ENCODE measurements around the gene SLC11A2. TPM values are rescaled to one million over a fixed set of nuclear protein-coding genes. Genes with fewer than 3 reads are reported as not detected.
A peak's percentile ranks its signal among the peaks of the same experiment; 100 is the strongest.

SLC11A2 gene
- total and polyA plus RNA-seq, 2 experiments from 2014 or later, result 19.4 to 48.9 TPM

DNA sequence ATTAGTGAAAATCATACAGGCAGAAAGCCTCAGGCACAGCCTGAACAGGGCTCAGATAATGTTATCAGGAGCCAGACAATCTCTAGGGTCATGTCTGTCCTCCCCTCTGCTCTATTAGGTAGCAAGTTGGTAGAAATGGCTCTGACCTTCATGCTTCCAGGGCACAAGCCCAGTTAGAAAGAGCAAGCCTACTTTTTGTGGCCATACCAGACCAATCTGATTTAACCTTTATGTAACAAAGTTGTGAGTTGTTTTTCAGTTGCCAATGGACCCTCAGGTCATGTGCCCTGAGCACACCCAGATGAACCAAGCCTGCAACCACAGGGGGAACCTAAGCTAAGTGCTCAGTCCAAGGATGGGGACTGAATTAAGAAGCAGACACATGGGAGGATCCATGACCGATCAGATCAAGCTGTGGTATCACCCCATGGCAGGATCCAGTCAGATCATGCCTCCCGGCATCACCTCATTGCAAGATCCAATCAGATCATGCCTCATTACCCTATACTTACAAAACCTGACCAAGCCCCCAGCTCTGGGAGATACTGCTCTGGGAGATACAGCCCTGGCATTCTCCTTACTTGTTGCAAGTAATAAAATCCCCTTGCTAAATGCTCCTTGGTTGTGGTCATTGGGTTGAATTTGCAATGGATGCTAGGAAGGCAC is 92.6 kb downstream of the SLC11A2 start:
- no peak overlapping the region for H3K4me3 ChIP-seq
- Mint-ChIP-seq H3K9me3 (peaks cover 18% of the 10 kb centered on the region), H3K4me3 (no peak overlapping the region), H3K27ac (no peak overlapping the region), H3K27me3 (ENCODE audit: insufficient read depth, low read depth, poor library complexity) (peaks cover 4% of the 10 kb centered on the region), H3K4me1 (peaks cover 18% of the 10 kb centered on the region), H3K36me3 (ENCODE audit: low read depth) (peaks cover 32% of the 10 kb centered on the region)
- no peaks in the 10 kb centered on the region for H3F3A ChIP-seq (replicated peaks; ENCODE audit: low read depth)
- TF ChIP-seq, protein P1, sequence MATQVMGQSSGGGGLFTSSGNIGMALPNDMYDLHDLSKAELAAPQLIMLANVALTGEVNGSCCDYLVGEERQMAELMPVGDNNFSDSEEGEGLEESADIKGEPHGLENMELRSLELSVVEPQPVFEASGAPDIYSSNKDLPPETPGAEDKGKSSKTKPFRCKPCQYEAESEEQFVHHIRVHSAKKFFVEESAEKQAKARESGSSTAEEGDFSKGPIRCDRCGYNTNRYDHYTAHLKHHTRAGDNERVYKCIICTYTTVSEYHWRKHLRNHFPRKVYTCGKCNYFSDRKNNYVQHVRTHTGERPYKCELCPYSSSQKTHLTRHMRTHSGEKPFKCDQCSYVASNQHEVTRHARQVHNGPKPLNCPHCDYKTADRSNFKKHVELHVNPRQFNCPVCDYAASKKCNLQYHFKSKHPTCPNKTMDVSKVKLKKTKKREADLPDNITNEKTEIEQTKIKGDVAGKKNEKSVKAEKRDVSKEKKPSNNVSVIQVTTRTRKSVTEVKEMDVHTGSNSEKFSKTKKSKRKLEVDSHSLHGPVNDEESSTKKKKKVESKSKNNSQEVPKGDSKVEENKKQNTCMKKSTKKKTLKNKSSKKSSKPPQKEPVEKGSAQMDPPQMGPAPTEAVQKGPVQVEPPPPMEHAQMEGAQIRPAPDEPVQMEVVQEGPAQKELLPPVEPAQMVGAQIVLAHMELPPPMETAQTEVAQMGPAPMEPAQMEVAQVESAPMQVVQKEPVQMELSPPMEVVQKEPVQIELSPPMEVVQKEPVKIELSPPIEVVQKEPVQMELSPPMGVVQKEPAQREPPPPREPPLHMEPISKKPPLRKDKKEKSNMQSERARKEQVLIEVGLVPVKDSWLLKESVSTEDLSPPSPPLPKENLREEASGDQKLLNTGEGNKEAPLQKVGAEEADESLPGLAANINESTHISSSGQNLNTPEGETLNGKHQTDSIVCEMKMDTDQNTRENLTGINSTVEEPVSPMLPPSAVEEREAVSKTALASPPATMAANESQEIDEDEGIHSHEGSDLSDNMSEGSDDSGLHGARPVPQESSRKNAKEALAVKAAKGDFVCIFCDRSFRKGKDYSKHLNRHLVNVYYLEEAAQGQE (IDR thresholded peaks at IDR 0.05; ENCODE audit: unreplicated experiment), result no peak
- TF ChIP-seq EZH2phosphoT487 (IDR thresholded peaks at IDR 0.05; ENCODE audit: unreplicated experiment), result no peak
- no peak for TF ChIP-seq POLR2AphosphoS5 (IDR thresholded peaks at IDR 0.05; ENCODE audit: low read depth)
- TF ChIP-seq ZNF331 (CRISPR knock-in tag; IDR thresholded peaks at IDR 0.05; ENCODE audit: low read depth), result no peak
- no peak for TF ChIP-seq CREB1 (CRISPR knock-in tag; IDR thresholded peaks at IDR 0.05; ENCODE audit: low read depth)
- TF ChIP-seq EZH2 (IDR thresholded peaks at IDR 0.05; ENCODE audit: low read depth, unreplicated experiment), result no peak
- TF ChIP-seq ZNF114 (CRISPR knock-in tag; IDR thresholded peaks at IDR 0.05), result no peak
- TF ChIP-seq, protein P2, sequence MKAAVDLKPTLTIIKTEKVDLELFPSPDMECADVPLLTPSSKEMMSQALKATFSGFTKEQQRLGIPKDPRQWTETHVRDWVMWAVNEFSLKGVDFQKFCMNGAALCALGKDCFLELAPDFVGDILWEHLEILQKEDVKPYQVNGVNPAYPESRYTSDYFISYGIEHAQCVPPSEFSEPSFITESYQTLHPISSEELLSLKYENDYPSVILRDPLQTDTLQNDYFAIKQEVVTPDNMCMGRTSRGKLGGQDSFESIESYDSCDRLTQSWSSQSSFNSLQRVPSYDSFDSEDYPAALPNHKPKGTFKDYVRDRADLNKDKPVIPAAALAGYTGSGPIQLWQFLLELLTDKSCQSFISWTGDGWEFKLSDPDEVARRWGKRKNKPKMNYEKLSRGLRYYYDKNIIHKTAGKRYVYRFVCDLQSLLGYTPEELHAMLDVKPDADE (IDR thresholded peaks at IDR 0.05), result no peak
- TF ChIP-seq, protein P3, sequence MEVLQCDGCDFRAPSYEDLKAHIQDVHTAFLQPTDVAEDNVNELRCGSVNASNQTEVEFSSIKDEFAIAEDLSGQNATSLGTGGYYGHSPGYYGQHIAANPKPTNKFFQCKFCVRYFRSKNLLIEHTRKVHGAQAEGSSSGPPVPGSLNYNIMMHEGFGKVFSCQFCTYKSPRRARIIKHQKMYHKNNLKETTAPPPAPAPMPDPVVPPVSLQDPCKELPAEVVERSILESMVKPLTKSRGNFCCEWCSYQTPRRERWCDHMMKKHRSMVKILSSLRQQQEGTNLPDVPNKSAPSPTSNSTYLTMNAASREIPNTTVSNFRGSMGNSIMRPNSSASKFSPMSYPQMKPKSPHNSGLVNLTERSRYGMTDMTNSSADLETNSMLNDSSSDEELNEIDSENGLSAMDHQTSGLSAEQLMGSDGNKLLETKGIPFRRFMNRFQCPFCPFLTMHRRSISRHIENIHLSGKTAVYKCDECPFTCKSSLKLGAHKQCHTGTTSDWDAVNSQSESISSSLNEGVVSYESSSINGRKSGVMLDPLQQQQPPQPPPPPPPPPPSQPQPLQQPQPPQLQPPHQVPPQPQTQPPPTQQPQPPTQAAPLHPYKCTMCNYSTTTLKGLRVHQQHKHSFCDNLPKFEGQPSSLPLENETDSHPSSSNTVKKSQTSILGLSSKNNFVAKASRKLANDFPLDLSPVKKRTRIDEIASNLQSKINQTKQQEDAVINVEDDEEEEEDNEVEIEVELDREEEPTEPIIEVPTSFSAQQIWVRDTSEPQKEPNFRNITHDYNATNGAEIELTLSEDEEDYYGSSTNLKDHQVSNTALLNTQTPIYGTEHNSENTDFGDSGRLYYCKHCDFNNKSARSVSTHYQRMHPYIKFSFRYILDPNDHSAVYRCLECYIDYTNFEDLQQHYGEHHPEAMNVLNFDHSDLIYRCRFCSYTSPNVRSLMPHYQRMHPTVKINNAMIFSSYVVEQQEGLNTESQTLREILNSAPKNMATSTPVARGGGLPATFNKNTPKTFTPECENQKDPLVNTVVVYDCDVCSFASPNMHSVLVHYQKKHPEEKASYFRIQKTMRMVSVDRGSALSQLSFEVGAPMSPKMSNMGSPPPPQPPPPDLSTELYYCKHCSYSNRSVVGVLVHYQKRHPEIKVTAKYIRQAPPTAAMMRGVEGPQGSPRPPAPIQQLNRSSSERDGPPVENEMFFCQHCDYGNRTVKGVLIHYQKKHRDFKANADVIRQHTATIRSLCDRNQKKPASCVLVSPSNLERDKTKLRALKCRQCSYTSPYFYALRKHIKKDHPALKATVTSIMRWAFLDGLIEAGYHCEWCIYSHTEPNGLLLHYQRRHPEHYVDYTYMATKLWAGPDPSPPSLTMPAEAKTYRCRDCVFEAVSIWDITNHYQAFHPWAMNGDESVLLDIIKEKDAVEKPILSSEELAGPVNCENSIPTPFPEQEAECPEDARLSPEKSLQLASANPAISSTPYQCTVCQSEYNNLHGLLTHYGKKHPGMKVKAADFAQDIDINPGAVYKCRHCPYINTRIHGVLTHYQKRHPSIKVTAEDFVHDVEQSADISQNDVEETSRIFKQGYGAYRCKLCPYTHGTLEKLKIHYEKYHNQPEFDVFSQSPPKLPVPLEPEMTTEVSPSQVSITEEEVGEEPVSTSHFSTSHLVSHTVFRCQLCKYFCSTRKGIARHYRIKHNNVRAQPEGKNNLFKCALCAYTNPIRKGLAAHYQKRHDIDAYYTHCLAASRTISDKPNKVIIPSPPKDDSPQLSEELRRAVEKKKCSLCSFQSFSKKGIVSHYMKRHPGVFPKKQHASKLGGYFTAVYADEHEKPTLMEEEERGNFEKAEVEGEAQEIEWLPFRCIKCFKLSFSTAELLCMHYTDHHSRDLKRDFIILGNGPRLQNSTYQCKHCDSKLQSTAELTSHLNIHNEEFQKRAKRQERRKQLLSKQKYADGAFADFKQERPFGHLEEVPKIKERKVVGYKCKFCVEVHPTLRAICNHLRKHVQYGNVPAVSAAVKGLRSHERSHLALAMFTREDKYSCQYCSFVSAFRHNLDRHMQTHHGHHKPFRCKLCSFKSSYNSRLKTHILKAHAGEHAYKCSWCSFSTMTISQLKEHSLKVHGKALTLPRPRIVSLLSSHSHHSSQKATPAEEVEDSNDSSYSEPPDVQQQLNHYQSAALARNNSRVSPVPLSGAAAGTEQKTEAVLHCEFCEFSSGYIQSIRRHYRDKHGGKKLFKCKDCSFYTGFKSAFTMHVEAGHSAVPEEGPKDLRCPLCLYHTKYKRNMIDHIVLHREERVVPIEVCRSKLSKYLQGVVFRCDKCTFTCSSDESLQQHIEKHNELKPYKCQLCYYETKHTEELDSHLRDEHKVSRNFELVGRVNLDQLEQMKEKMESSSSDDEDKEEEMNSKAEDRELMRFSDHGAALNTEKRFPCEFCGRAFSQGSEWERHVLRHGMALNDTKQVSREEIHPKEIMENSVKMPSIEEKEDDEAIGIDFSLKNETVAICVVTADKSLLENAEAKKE (CRISPR knock-in tag; IDR thresholded peaks at IDR 0.05), result no peak
- no peak for TF ChIP-seq STAT1 (IDR thresholded peaks at IDR 0.05; ENCODE audit: unreplicated experiment)
- no peak for TF ChIP-seq JUNB (IDR thresholded peaks at IDR 0.05; ENCODE audit: unreplicated experiment)
- H3K79me2 ChIP-seq (replicated peaks; ENCODE audit: insufficient read depth), result peaks cover 13% of the 10 kb centered on the region
- H3K4me2 ChIP-seq, result no peak overlapping the region
- H3K36me3 ChIP-seq (ENCODE audit: insufficient read depth), result peaks cover 3% of the 10 kb centered on the region; the same call in 1 of the 2 replicates
- H4K20me1 ChIP-seq (replicated peaks; ENCODE audit: insufficient read depth), result no peaks in the 10 kb centered on the region
- peaks cover 36% of the 10 kb centered on the region for H3K4me1 ChIP-seq (ENCODE audit: insufficient read depth)
- no peaks in the 10 kb centered on the region for H3K9me2 ChIP-seq (ENCODE audit: insufficient read depth)
- no peak overlapping the region for H2AFZ ChIP-seq
- DNase-seq (ENCODE audit: low spot score) (no peak), ATAC-seq (no peak; the same call in 1 of the 3 replicates)
- no peaks in the 10 kb centered on the region for H3K27me3 ChIP-seq (ENCODE audit: insufficient read depth)
- H3K27ac ChIP-seq (ENCODE audit: low read depth), result peak overlapping the region; percentile 70

Measured in GM23338 (cell line).